Stimulated activated CD4-positive, alpha-beta T cell treated with anti-CD3 and anti-CD28 coated beads, Interleukin-15, amount 100 ng/mL, for 1 hour (primary cell): Measurements from ENCODE around the gene FFAR1.
A peak's percentile ranks its signal among the peaks of the same experiment; 100 is the strongest.

Source experiments
- DNase-seq, 2 donors: peaks; one replicate each; pipeline ENCODE4 v3.0.0-alpha.2; 2020; ENCODE audit warnings: low read depth in 1 of 2, low spot score in 1 of 2

Gene FFAR1

GRCh38 chr19:35314858-35315470 is 32.7 kb upstream of the FFAR1 start:
- DNase-seq: no peak

GRCh38 chr19:35315883-35316282 is 31.8 kb upstream of the FFAR1 start:
- DNase-seq: no peak

GRCh38 chr19:35316560-35316959 is 31.1 kb upstream of the FFAR1 start:
- DNase-seq: no peak

- DNase-seq: no peak
These were observed 30.1 kb upstream of the FFAR1 start for GRCh38 chr19:35317464-35318043.

- DNase-seq: no peak
These were observed 28.8 kb upstream of the FFAR1 start for GRCh38 chr19:35318679-35319448.

- no peak for DNase-seq
These were observed 27.5 kb upstream of the FFAR1 start for GRCh38 chr19:35320065-35320713.

- DNase-seq: no peak
These were observed 26.4 kb upstream of the FFAR1 start for GRCh38 chr19:35321291-35321690.

- DNase-seq: no peak
These were observed 25.7 kb upstream of the FFAR1 start for GRCh38 chr19:35322014-35322413.

- no peak for DNase-seq
These were observed 20.1 kb upstream of the FFAR1 start for GRCh38 chr19:35327642-35328041.

- DNase-seq: no peak
These were observed 18.8 kb upstream of the FFAR1 start, which contains the start of gene CD22 for GRCh38 chr19:35328851-35329285. TSS of gene CD22 (plus strand) at chr19:35329187. CDS start at chr19:35332041, 2,854 bp downstream.

- DNase-seq: no peak
These were observed 18.4 kb upstream of the FFAR1 start for GRCh38 chr19:35329323-35329722.

- no peak for DNase-seq
These were observed 17.2 kb upstream of the FFAR1 start for GRCh38 chr19:35330475-35330874.

- no peak for DNase-seq
These were observed 16.0 kb upstream of the FFAR1 start for GRCh38 chr19:35331551-35332214.

GRCh38 chr19:35332817-35333216 is 14.9 kb upstream of the FFAR1 start:
- DNase-seq: peak in 1 of 2 donors; percentile 18

- DNase-seq: no peak
These were observed 13.5 kb upstream of the FFAR1 start for GRCh38 chr19:35334144-35334753.

GRCh38 chr19:35336166-35336955 is 11.3 kb upstream of the FFAR1 start:
- DNase-seq: no peak

GRCh38 chr19:35337097-35337983 is 10.4 kb upstream of the FFAR1 start:
- no peak for DNase-seq

- DNase-seq: no peak
These were observed 9.8 kb upstream of the FFAR1 start for GRCh38 chr19:35337984-35338296.

GRCh38 chr19:35340431-35340830 is 7.3 kb upstream of the FFAR1 start:
- DNase-seq: no peak
